ENCODE data around the gene KLHL17.

Gene KLHL17

GRCh38 chr1:933603-933940 lies 26.8 kb upstream of the KLHL17 start:
- no peak for TF ChIP-seq CTCF (IDR thresholded peaks at IDR 0.05; ENCODE audit: borderline replicate concordance, insufficient read depth, low read depth, low read length)
- H3K4me3 ChIP-seq (ENCODE audit: low read depth, low read length) = no peak overlapping the region

GRCh38 chr1:934991-935750 lies 25.2 kb upstream of the KLHL17 start:
- no peak for TF ChIP-seq CTCF (IDR thresholded peaks at IDR 0.05; ENCODE audit: borderline replicate concordance, insufficient read depth, low read depth, low read length)
- H3K4me3 ChIP-seq (ENCODE audit: low read depth, low read length) = no peak overlapping the region

GRCh38 chr1:935751-936231 lies 24.6 kb upstream of the KLHL17 start:
- no peak for TF ChIP-seq CTCF (IDR thresholded peaks at IDR 0.05; ENCODE audit: borderline replicate concordance, insufficient read depth, low read depth, low read length)
- H3K4me3 ChIP-seq (ENCODE audit: low read depth, low read length) = no peak overlapping the region

- H3K4me3 ChIP-seq (ENCODE audit: low read depth, low read length) = no peak overlapping the region
- TF ChIP-seq CTCF (IDR thresholded peaks at IDR 0.05; ENCODE audit: borderline replicate concordance, insufficient read depth, low read depth, low read length) = no peak
Measured at GRCh38 chr1:936348-937264, 23.8 kb upstream of the KLHL17 start.

GRCh38 chr1:937521-937920 lies 22.9 kb upstream of the KLHL17 start:
- no peak overlapping the region for H3K4me3 ChIP-seq (ENCODE audit: low read depth, low read length)
- no peak for TF ChIP-seq CTCF (IDR thresholded peaks at IDR 0.05; ENCODE audit: borderline replicate concordance, insufficient read depth, low read depth, low read length)

GRCh38 chr1:938088-938683 lies 22.2 kb upstream of the KLHL17 start:
- peak; percentile 28 for TF ChIP-seq CTCF (IDR thresholded peaks at IDR 0.05; ENCODE audit: borderline replicate concordance, insufficient read depth, low read depth, low read length)
- H3K4me3 ChIP-seq (ENCODE audit: low read depth, low read length) = no peak overlapping the region

Data from GM12875 (cell line).